SU-DHL-6 (cell line): ENCODE data around the gene DCANP1.

ENCODE experiments used
- H2AFZ ChIP-seq: fragments of 200-600 bp; sonication (generic); 2 replicates; pipeline ENCODE4 v1.6.1; 2014; ENCODE audit warnings: low read depth, mild to moderate bottlenecking, moderate library complexity, mixed read lengths, antibody characterized with exemption, low read length; ENCODE audit not compliant: severe bottlenecking
- H3F3A ChIP-seq: fragments of 200-600 bp; shearing (Covaris generic); 2 replicates; pipeline ENCODE4 v1.6.0; 2016; ENCODE audit warnings: antibody characterized with exemption, mild to moderate bottlenecking; ENCODE audit not compliant: insufficient read depth
- H3K27ac ChIP-seq: fragments of 200-600 bp; sonication (generic); 2 replicates; pipeline ENCODE4 v1.5.1; 2016; ENCODE audit warnings: low read depth, mild to moderate bottlenecking, low read length, moderate library complexity, mixed read lengths
- H3K27me3 ChIP-seq: fragments of 200-600 bp; sonication (generic), shearing (Covaris generic); 2 replicates; pipeline ENCODE4 v1.6.0; 2014; ENCODE audit warnings: mild to moderate bottlenecking, low read length
- H3K36me3 ChIP-seq: fragments of 200-600 bp; sonication (generic); 2 replicates; pipeline ENCODE4 v1.6.1; 2014; ENCODE audit warnings: mild to moderate bottlenecking, low read length, mixed read lengths
- H3K4me2 ChIP-seq: fragments of 300-600, 200-600 bp; shearing (Covaris generic), sonication (generic); 2 replicates; pipeline ENCODE4 v1.6.0; 2014; ENCODE audit warnings: low read length, low read depth, mild to moderate bottlenecking; ENCODE audit not compliant: poor library complexity, severe bottlenecking
- H3K4me3 ChIP-seq: fragments of 200-600 bp; sonication (generic); 2 replicates; pipeline ENCODE4 v1.5.1; 2014; ENCODE audit warnings: antibody characterized with exemption, low read length, mild to moderate bottlenecking, mixed read lengths; ENCODE audit not compliant: insufficient read depth, poor library complexity, severe bottlenecking
- H3K79me2 ChIP-seq: fragments of 200-600 bp; sonication (generic); 2 replicates; pipeline ENCODE4 v1.6.1; 2014; ENCODE audit warnings: mild to moderate bottlenecking, low read length, moderate library complexity; ENCODE audit not compliant: insufficient read depth
- H3K9ac ChIP-seq: fragments of 200-600 bp; sonication (generic); 2 replicates; pipeline ENCODE4 v1.7.0; 2014; ENCODE audit warnings: mild to moderate bottlenecking, low read length
- H3K9me2 ChIP-seq: fragments of 200-600 bp; sonication (generic); replicated peaks from 2 replicates; pipeline ENCODE4 v1.6.1; 2014; ENCODE audit warnings: low read length; ENCODE audit not compliant: insufficient read depth
- H3K9me3 ChIP-seq: fragments of 200-600 bp; sonication (generic); 2 replicates; pipeline ENCODE4 v1.6.1; 2014; ENCODE audit warnings: low read length, mixed read lengths; ENCODE audit not compliant: insufficient read depth
- H4K20me1 ChIP-seq: fragments of 200-600 bp; sonication (generic); 2 replicates; pipeline ENCODE4 v1.6.1; 2014; ENCODE audit warnings: low read depth, mild to moderate bottlenecking, antibody characterized with exemption, low read length, moderate library complexity, mixed read lengths
- EZH2phosphoT487 ChIP-seq: fragments of 200-600 bp; sonication (generic), shearing (Covaris generic); conservative IDR thresholded peaks from 2 replicates; pipeline ENCODE4 v1.6.1; 2018; ENCODE audit warnings: mild to moderate bottlenecking, antibody characterized with exemption, low read length, moderate library complexity, mixed read lengths
- TF ChIP-seq, protein P1 (sequence below): fragments of 200-600 bp; sonication (generic); IDR thresholded peaks from one replicate; pipeline ENCODE4 v1.5.1; 2017; ENCODE audit warnings: antibody characterized with exemption, mild to moderate bottlenecking, low read length, moderate library complexity; ENCODE audit not compliant: insufficient read depth, poor library complexity, severe bottlenecking

The DCANP1 gene

DNA sequence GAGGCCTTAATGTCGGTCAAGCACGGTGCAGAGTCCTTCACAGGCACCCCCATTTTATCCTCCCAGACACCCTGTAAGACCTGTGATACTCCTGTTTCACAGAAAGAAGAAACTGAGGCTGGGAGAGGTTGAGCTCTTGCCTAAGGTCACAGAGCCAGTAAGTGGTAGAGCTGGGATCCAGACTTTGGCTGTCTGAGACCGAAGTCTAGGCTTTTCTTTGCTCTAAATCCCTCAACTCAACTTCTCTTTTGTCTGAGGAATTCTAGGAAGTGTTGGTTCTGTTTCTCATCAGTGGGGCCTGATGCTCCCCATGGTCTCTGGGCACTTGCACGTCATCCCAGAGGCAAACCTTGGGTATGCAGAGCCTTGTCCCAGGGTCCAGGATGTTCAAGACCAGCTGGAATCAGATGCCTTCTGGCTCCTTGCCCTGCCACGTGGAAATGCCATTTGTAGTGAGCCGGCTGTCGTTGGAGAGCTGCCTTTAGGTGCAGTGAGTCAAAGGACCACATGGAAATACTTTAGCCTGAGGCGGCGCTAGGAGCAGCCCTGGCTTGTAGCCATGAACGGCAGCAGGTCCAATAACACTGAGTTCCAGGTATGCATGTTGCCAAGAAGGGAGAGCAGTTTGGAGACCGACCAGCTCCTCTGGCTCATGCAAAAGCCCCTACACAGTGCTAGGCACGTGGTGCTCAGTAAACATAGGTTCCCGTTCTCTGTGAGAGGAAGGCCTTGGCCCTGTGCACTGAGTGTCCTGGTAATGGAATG, 9.2 kb downstream of the DCANP1 start:
- no peaks in the 10 kb centered on the region for H3K36me3 ChIP-seq
- no peaks in the 10 kb centered on the region for H3F3A ChIP-seq
- H3K27me3 ChIP-seq = no peaks in the 10 kb centered on the region
- H4K20me1 ChIP-seq = no peaks in the 10 kb centered on the region
- no peaks in the 10 kb centered on the region for H3K79me2 ChIP-seq
- no peak overlapping the region for H3K4me3 ChIP-seq
- H3K4me2 ChIP-seq = no peak overlapping the region
- no peaks in the 10 kb centered on the region for H3K9me3 ChIP-seq
- H3K9me2 ChIP-seq = no peaks in the 10 kb centered on the region
- H2AFZ ChIP-seq = no peak overlapping the region
- no peak overlapping the region for H3K27ac ChIP-seq
- no peak overlapping the region for H3K9ac ChIP-seq
- TF ChIP-seq, protein P1, sequence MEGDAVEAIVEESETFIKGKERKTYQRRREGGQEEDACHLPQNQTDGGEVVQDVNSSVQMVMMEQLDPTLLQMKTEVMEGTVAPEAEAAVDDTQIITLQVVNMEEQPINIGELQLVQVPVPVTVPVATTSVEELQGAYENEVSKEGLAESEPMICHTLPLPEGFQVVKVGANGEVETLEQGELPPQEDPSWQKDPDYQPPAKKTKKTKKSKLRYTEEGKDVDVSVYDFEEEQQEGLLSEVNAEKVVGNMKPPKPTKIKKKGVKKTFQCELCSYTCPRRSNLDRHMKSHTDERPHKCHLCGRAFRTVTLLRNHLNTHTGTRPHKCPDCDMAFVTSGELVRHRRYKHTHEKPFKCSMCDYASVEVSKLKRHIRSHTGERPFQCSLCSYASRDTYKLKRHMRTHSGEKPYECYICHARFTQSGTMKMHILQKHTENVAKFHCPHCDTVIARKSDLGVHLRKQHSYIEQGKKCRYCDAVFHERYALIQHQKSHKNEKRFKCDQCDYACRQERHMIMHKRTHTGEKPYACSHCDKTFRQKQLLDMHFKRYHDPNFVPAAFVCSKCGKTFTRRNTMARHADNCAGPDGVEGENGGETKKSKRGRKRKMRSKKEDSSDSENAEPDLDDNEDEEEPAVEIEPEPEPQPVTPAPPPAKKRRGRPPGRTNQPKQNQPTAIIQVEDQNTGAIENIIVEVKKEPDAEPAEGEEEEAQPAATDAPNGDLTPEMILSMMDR = no peak
- TF ChIP-seq EZH2phosphoT487 = no peak

DNA sequence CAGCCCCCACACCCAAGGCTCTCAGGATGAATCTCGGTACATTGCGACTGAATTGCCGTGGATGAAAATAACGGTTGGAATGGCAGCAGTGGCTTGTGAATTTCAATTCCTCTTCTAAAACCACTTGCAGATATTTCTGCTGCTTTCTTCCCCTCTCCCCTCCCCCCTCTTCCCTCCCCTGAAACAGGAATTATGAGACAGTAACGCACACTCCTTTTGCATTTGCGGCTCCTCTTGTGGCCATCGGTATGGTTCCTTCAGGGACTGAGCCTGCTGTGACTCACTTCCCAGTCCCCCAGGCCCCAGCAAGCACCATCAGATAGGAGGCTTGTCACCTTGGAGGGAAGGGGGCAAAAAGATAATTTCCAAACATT, 9.7 kb downstream of the DCANP1 start:
- H3K79me2 ChIP-seq = no peaks in the 10 kb centered on the region
- H3K9ac ChIP-seq = no peak overlapping the region
- H3K27me3 ChIP-seq = no peaks in the 10 kb centered on the region
- no peaks in the 10 kb centered on the region for H3F3A ChIP-seq
- H3K4me3 ChIP-seq = no peak overlapping the region
- no peaks in the 10 kb centered on the region for H3K9me3 ChIP-seq
- no peak overlapping the region for H2AFZ ChIP-seq
- TF ChIP-seq, protein P1 = no peak
- TF ChIP-seq EZH2phosphoT487 = no peak
- H3K27ac ChIP-seq = no peak overlapping the region
- H3K4me2 ChIP-seq = no peak overlapping the region
- H3K9me2 ChIP-seq = no peaks in the 10 kb centered on the region
- H3K36me3 ChIP-seq = no peaks in the 10 kb centered on the region
- no peaks in the 10 kb centered on the region for H4K20me1 ChIP-seq

DNA sequence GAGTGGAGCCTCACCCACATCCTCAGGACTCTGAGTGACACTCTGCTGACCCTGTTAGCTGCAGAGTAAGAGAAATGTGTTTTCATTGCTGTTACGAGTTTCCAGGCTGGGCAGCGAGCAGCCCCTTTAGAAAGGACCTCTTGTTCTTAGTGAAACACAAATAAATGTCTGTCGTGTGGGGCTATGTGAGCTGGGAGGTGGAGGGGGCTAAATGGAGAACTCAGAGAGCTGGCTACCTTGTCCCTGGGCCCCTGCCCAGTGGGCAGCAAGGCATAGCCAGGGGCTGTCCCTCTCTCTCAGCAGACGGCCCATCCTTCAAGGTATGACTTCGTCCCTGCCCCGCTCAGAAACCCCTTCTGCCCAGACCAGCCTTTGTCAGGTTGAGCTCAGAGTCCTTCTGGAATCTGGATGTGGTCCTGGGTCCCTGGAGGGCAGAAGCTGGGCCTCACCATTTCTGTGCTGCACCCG, 10.2 kb downstream of the DCANP1 start:
- TF ChIP-seq, protein P1 = no peak
- TF ChIP-seq EZH2phosphoT487 = no peak
- Histone ChIP-seq H3K9me2 (no peaks in the 10 kb centered on the region), H3K79me2 (no peaks in the 10 kb centered on the region), H2AFZ (no peak overlapping the region), H3K36me3 (no peaks in the 10 kb centered on the region), H3K4me3 (no peak overlapping the region), H3K9ac (no peak overlapping the region), H4K20me1 (no peaks in the 10 kb centered on the region), H3K9me3 (no peaks in the 10 kb centered on the region), H3K4me2 (no peak overlapping the region), H3K27ac (no peak overlapping the region), H3K27me3 (no peaks in the 10 kb centered on the region), H3F3A (no peaks in the 10 kb centered on the region)
